NCI-H146 treated with DMSO at 0.1 percent for 48 hours (cell line): ENCODE results near the gene TMPRSS11F.

ENCODE experiments used
- DNase-seq: peaks from one replicate; lab custom pipeline; 2025; ENCODE audit not compliant: unreplicated experiment; lab: John Stamatoyannopoulos, UW

TMPRSS11F gene

GRCh38 chr4:68077737-68078136 lies 51.9 kb downstream of the TMPRSS11F start:
- DNase-seq, result no peak

- no peak for DNase-seq
Observed at GRCh38 chr4:68077301-68077700, 52.4 kb downstream of the TMPRSS11F start.

- DNase-seq, result no peak
Observed at GRCh38 chr4:68076194-68076593, 53.5 kb downstream of the TMPRSS11F start.

- no peak for DNase-seq
Observed at GRCh38 chr4:68074397-68074796, 55.3 kb downstream of the TMPRSS11F start.

- DNase-seq, result no peak
Observed at GRCh38 chr4:68070302-68070701, 59.4 kb downstream of the TMPRSS11F start.

GRCh38 chr4:68062501-68062900 lies 67.2 kb downstream of the TMPRSS11F start:
- DNase-seq, result no peak

- no peak for DNase-seq
Observed at GRCh38 chr4:68038272-68038671, 91.4 kb downstream of the TMPRSS11F start.

- DNase-seq, result no peak
Observed at GRCh38 chr4:68021185-68021584, 108.5 kb downstream of the TMPRSS11F start.

GRCh38 chr4:68011684-68012083 lies 118.0 kb downstream of the TMPRSS11F start:
- no peak for DNase-seq
